ENCODE measurements around the gene STAT5B.
A peak's percentile ranks its signal among the peaks of the same experiment; 100 is the strongest.
"Not testable (repeated sequence)": the region's sequence is repeated elsewhere in the genome, so short reads cannot be mapped to it uniquely, and the experiment has no call there.

The STAT5B gene

DNA sequence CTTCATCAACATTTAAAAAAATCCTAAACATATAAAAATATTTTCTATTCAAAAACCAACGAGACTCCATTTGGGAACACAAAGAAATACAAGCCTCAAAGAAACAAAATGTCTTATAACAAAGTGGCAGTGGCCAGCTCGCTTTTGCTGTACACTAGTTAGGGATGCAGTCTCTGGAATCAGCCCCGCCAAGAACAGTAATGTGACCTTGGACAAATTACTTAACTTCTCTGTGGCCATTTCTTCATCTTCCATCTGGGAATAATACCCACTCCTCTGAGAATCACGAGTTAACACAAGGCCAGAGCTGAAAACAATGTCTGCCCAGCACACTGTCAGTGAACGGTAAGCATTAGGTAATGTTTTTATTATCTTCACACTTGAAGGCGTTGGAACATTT, 5.6 kb downstream of the STAT5B start:
- H3K36me3 ChIP-seq (ENCODE audit: control insufficient read depth in 5 of 5, insufficient read depth in 5 of 5, low read length in 5 of 5) = no peaks in the 10 kb centered on the region
- H3K27ac ChIP-seq (ENCODE audit: low read depth, low read length) = peak overlapping the region; percentile 58
- peaks cover 7 to 78% (median 58%) of the 10 kb centered on the region in 5 donors for H3K4me1 ChIP-seq (ENCODE audit: control insufficient read depth in 5 of 5, insufficient read depth in 5 of 5, low read length in 5 of 5)
- peak overlapping the region in 1 of 5 donors; percentile 73 for H3K9ac ChIP-seq (ENCODE audit: low read length in 5 of 5)
- no peaks in the 10 kb centered on the region for H3K9me3 ChIP-seq (ENCODE audit: control insufficient read depth in 5 of 5, low read length in 5 of 5)
- no peak overlapping the region for H3K4me3 ChIP-seq (ENCODE audit: low read depth in 1 of 5, low read length in 5 of 5)
- no peaks in the 10 kb centered on the region for H3K27me3 ChIP-seq (ENCODE audit: control insufficient read depth in 5 of 5, insufficient read depth in 4 of 5, low read length in 5 of 5)

GRCh38 chr17:42270170-42270535, 6.0 kb downstream of the STAT5B start:
- H3K27me3 ChIP-seq (ENCODE audit: control insufficient read depth in 5 of 5, insufficient read depth in 4 of 5, low read length in 5 of 5) = no peaks in the 10 kb centered on the region
- H3K9me3 ChIP-seq (ENCODE audit: control insufficient read depth in 5 of 5, low read length in 5 of 5) = no peaks in the 10 kb centered on the region
- no peak overlapping the region for H3K4me3 ChIP-seq (ENCODE audit: low read depth in 1 of 5, low read length in 5 of 5)
- H3K36me3 ChIP-seq (ENCODE audit: control insufficient read depth in 5 of 5, insufficient read depth in 5 of 5, low read length in 5 of 5) = no peaks in the 10 kb centered on the region
- peak overlapping the region; percentile 58 for H3K27ac ChIP-seq (ENCODE audit: low read depth, low read length)
- H3K9ac ChIP-seq (ENCODE audit: low read length in 5 of 5) = peak overlapping the region in 1 of 5 donors; percentile 46
- peaks cover 7 to 74% (median 56%) of the 10 kb centered on the region in 5 donors for H3K4me1 ChIP-seq (ENCODE audit: control insufficient read depth in 5 of 5, insufficient read depth in 5 of 5, low read length in 5 of 5)

DNA sequence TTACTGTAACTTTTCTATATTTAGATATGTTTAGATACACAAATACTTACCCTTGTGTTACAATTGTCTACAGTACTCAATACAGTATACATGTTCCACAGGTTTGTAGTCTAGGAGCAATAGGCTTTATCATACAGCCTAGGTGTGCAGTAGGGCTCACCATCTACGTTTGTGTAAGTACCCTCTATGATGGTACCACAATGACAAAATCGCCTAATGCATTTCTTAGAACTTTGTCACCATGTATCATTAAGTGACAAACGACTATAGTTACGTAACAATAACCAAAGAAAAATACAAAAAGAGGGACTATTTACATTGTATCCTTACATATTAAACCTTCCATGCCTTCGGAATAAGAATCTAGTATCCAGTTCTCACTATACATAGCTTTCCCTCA, 8.0 kb downstream of the STAT5B start:
- H3K9ac ChIP-seq (ENCODE audit: low read length in 5 of 5) = no peak overlapping the region
- no peaks in the 10 kb centered on the region for H3K9me3 ChIP-seq (ENCODE audit: control insufficient read depth in 5 of 5, low read length in 5 of 5)
- H3K27ac ChIP-seq (ENCODE audit: low read depth, low read length) = peak overlapping the region; percentile 58
- H3K36me3 ChIP-seq (ENCODE audit: control insufficient read depth in 5 of 5, insufficient read depth in 5 of 5, low read length in 5 of 5) = no peaks in the 10 kb centered on the region
- H3K4me1 ChIP-seq (ENCODE audit: control insufficient read depth in 5 of 5, insufficient read depth in 5 of 5, low read length in 5 of 5) = peaks cover 3 to 55% (median 37%) of the 10 kb centered on the region in 5 donors
- no peaks in the 10 kb centered on the region for H3K27me3 ChIP-seq (ENCODE audit: control insufficient read depth in 5 of 5, insufficient read depth in 4 of 5, low read length in 5 of 5)
- no peak overlapping the region for H3K4me3 ChIP-seq (ENCODE audit: low read depth in 1 of 5, low read length in 5 of 5)

GRCh38 chr17:42266918-42267766, 9.0 kb downstream of the STAT5B start:
- H3K4me3 ChIP-seq (ENCODE audit: low read depth in 1 of 5, low read length in 5 of 5) = no peak overlapping the region
- H3K4me1 ChIP-seq (ENCODE audit: control insufficient read depth in 5 of 5, insufficient read depth in 5 of 5, low read length in 5 of 5) = peaks cover 3 to 45% (median 26%) of the 10 kb centered on the region in 5 donors
- no peaks in the 10 kb centered on the region for H3K27me3 ChIP-seq (ENCODE audit: control insufficient read depth in 5 of 5, insufficient read depth in 4 of 5, low read length in 5 of 5)
- no peaks in the 10 kb centered on the region for H3K36me3 ChIP-seq (ENCODE audit: control insufficient read depth in 5 of 5, insufficient read depth in 5 of 5, low read length in 5 of 5)
- peak overlapping the region in 1 of 5 donors; percentile 60 for H3K9ac ChIP-seq (ENCODE audit: low read length in 5 of 5)
- peak overlapping the region; percentile 85 for H3K27ac ChIP-seq (ENCODE audit: low read depth, low read length)
- H3K9me3 ChIP-seq (ENCODE audit: control insufficient read depth in 5 of 5, low read length in 5 of 5) = no peaks in the 10 kb centered on the region

DNA sequence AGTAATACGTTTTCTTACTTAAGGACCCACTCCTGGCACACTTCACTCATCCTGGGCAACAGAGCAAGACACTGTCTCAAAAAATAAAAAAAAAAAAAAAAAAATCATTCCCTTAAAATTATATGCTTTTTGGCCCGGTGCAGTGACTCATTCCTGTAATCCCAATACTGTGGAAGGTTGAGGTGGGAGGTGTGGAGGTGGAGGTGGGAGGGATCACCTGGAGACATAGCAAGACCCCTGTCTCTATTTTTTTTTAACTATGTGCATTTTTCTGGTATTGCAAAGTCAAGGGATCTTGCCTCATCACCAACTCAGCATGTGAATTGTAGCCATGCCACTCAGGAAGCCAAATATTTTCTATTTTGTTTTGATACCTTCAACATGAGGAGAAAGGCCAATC, 9.7 kb downstream of the STAT5B start:
- Histone ChIP-seq H3K4me1 (ENCODE audit: control insufficient read depth in 5 of 5, insufficient read depth in 5 of 5, low read length in 5 of 5) (peaks cover 3 to 39% (median 19%) of the 10 kb centered on the region in 5 donors), H3K27ac (ENCODE audit: low read depth, low read length) (peak overlapping the region; percentile 85)

GRCh38 chr17:42264366-42264765, 11.8 kb downstream of the STAT5B start:
- H3K4me3 ChIP-seq (ENCODE audit: low read depth in 1 of 5, low read length in 5 of 5); H3K27ac ChIP-seq (ENCODE audit: low read depth, low read length); H3K27me3 ChIP-seq (ENCODE audit: control insufficient read depth in 5 of 5, insufficient read depth in 4 of 5, low read length in 5 of 5); H3K36me3 ChIP-seq (ENCODE audit: control insufficient read depth in 5 of 5, insufficient read depth in 5 of 5, low read length in 5 of 5); H3K9ac ChIP-seq (ENCODE audit: low read length in 5 of 5); H3K9me3 ChIP-seq (ENCODE audit: control insufficient read depth in 5 of 5, low read length in 5 of 5): not testable (repeated sequence)
- peaks cover 0 to 18% (median 6%) of the 10 kb centered on the region in 5 donors for H3K4me1 ChIP-seq (ENCODE audit: control insufficient read depth in 5 of 5, insufficient read depth in 5 of 5, low read length in 5 of 5)

More for the DNA sequence above, 9.7 kb downstream of the STAT5B start:
- Histone ChIP-seq H3K4me3 (ENCODE audit: low read depth in 1 of 5, low read length in 5 of 5) (no peak overlapping the region), H3K9ac (ENCODE audit: low read length in 5 of 5) (peak overlapping the region in 1 of 5 donors; percentile 60), H3K27me3 (ENCODE audit: control insufficient read depth in 5 of 5, insufficient read depth in 4 of 5, low read length in 5 of 5) (no peaks in the 10 kb centered on the region), H3K9me3 (ENCODE audit: control insufficient read depth in 5 of 5, low read length in 5 of 5) (no peaks in the 10 kb centered on the region), H3K36me3 (ENCODE audit: control insufficient read depth in 5 of 5, insufficient read depth in 5 of 5, low read length in 5 of 5) (no peaks in the 10 kb centered on the region)

DNA sequence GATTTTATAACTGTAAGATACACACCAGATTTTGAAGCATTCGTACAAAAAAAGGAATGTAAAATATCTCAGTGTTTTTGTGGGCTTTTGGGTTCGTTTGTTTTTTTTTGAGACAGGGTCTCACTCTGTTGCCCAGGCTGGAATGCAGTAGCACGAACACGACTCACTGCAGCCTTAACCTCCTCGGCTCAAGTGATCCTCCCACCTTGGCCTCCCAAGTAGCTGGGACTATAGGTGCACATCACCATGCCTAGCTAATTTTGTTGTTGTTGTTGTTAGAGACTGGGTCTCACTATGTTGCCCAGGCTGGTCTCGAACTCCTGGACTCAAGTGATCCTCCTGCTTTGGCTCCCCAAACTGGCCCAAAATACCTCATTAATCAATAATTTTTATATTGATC, 15.9 kb downstream of the STAT5B start:
- Histone ChIP-seq H3K4me1 (ENCODE audit: control insufficient read depth in 5 of 5, insufficient read depth in 5 of 5, low read length in 5 of 5) (peaks cover 0 to 2% (median 0%) of the 10 kb centered on the region in 5 donors), H3K9ac (ENCODE audit: low read length in 5 of 5) (no peak overlapping the region), H3K4me3 (ENCODE audit: low read depth in 1 of 5, low read length in 5 of 5) (no peak overlapping the region), H3K36me3 (ENCODE audit: control insufficient read depth in 5 of 5, insufficient read depth in 5 of 5, low read length in 5 of 5) (no peaks in the 10 kb centered on the region), H3K27me3 (ENCODE audit: control insufficient read depth in 5 of 5, insufficient read depth in 4 of 5, low read length in 5 of 5) (no peaks in the 10 kb centered on the region), H3K9me3 (ENCODE audit: control insufficient read depth in 5 of 5, low read length in 5 of 5) (no peaks in the 10 kb centered on the region), H3K27ac (ENCODE audit: low read depth, low read length) (no peak overlapping the region)

DNA sequence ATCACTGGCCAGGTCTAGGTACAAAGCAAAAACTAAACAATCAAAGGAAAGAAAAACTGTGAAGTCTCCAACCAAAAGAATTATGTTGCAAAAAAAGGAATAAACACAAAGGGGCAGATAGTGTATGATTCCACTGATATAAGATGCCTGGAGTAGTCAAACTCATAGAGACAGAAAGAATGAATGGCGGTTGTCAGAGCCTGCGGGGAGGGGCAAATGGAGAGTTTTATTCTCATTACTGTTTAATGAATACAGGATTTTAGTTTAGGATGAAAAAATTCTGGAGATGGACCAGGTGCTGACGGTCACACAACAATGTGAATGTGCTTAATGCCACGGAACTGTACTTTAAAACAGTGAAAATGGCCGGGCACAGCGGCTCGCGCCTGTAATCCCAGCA, 20.7 kb downstream of the STAT5B start:
- Histone ChIP-seq H3K27ac (ENCODE audit: low read depth, low read length) (no peak overlapping the region), H3K27me3 (ENCODE audit: control insufficient read depth in 5 of 5, insufficient read depth in 4 of 5, low read length in 5 of 5) (no peaks in the 10 kb centered on the region), H3K36me3 (ENCODE audit: control insufficient read depth in 5 of 5, insufficient read depth in 5 of 5, low read length in 5 of 5) (no peaks in the 10 kb centered on the region), H3K4me3 (ENCODE audit: low read depth in 1 of 5, low read length in 5 of 5) (no peak overlapping the region), H3K9me3 (ENCODE audit: control insufficient read depth in 5 of 5, low read length in 5 of 5) (no peaks in the 10 kb centered on the region), H3K9ac (ENCODE audit: low read length in 5 of 5) (no peak overlapping the region), H3K4me1 (ENCODE audit: control insufficient read depth in 5 of 5, insufficient read depth in 5 of 5, low read length in 5 of 5) (peaks cover 0 to 9% (median 2%) of the 10 kb centered on the region in 5 donors)

DNA sequence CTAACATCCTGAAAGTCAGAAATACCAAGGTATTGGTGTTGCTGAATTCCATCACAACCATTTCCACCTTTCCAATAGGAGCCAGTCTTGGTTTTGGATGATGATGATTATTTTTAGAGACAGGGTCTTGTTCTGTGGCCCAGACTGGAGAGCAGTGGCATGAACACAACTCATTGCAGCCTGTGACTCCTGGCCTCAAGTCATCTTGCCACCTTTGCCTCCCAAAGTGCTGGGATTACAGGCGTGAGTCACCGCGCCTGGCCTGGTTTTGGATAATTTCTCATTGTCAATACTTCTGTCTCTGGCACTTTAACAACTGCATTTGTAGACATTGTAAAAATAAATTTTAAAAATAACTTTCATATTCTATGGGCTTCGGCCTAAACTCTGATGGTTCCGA, 22.6 kb downstream of the STAT5B start:
- Histone ChIP-seq H3K9ac (ENCODE audit: low read length in 5 of 5) (no peak overlapping the region), H3K27ac (ENCODE audit: low read depth, low read length) (peak overlapping the region; percentile 71), H3K27me3 (ENCODE audit: control insufficient read depth in 5 of 5, insufficient read depth in 4 of 5, low read length in 5 of 5) (no peaks in the 10 kb centered on the region), H3K4me3 (ENCODE audit: low read depth in 1 of 5, low read length in 5 of 5) (no peak overlapping the region), H3K36me3 (ENCODE audit: control insufficient read depth in 5 of 5, insufficient read depth in 5 of 5, low read length in 5 of 5) (no peaks in the 10 kb centered on the region), H3K9me3 (ENCODE audit: control insufficient read depth in 5 of 5, low read length in 5 of 5) (no peaks in the 10 kb centered on the region), H3K4me1 (ENCODE audit: control insufficient read depth in 5 of 5, insufficient read depth in 5 of 5, low read length in 5 of 5) (peaks cover 3 to 14% (median 10%) of the 10 kb centered on the region in 5 donors)

DNA sequence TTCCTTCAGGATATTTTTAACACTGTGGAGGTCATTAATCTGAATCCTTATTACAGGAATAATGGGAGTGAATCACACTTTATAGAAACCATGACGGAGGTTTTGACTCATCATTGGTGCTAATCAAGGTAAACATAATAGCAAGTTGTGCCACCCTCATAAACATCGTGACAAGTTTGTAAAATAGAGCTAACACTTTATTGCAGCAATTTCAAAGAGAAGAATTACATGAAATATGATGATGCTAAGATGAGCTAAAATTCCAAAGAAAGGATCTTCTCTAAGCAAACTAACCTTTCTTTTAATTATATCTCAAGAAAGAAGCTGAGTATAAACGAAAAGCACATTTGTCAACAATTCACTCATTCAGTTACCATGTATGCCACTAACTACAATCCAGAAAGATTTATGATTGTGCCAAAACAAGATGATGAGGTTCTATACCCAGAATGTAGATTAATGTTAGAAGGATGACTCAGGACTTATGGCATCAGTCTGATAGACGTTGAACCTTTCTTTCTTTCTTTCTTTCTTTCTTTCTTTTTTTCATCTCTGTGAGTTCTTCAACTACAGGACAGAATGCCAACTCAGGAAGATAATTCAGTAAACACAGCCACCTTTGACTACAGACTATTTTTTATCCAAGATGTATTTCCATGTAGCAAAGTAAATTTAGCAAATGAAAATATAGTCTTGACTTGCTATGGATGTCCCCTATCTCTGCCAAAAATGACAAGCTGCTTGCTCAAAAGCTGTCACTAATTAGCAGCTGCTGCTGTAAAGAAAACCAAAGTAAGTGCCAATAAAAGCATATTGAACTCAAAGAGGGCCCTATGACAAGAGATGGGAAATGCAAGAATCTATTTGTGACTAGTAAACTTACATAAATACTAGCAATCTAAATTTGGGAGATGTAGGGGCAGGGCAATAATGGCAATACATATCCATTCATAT, 23.3 kb downstream of the STAT5B start:
- H3K27me3 ChIP-seq (ENCODE audit: control insufficient read depth in 5 of 5, insufficient read depth in 4 of 5, low read length in 5 of 5) = no peaks in the 10 kb centered on the region
- peak overlapping the region; percentile 71 for H3K27ac ChIP-seq (ENCODE audit: low read depth, low read length)
- peaks cover 3 to 21% (median 17%) of the 10 kb centered on the region in 5 donors for H3K4me1 ChIP-seq (ENCODE audit: control insufficient read depth in 5 of 5, insufficient read depth in 5 of 5, low read length in 5 of 5)
- no peaks in the 10 kb centered on the region for H3K9me3 ChIP-seq (ENCODE audit: control insufficient read depth in 5 of 5, low read length in 5 of 5)
- H3K4me3 ChIP-seq (ENCODE audit: low read depth in 1 of 5, low read length in 5 of 5) = no peak overlapping the region
- H3K36me3 ChIP-seq (ENCODE audit: control insufficient read depth in 5 of 5, insufficient read depth in 5 of 5, low read length in 5 of 5) = no peaks in the 10 kb centered on the region
- H3K9ac ChIP-seq (ENCODE audit: low read length in 5 of 5) = no peak overlapping the region

All from subcutaneous abdominal adipose tissue (tissue), 5 donors.